KG1 (cell line): ENCODE data around the gene XPR1.
"Not testable (repeated sequence)": the region's sequence is repeated elsewhere in the genome, so short reads cannot be mapped to it uniquely, and the experiment has no call there.

ENCODE experiments used
- DNase-seq: peaks from one replicate; lab custom pipeline; 2025; lab: John Stamatoyannopoulos, UW

Gene XPR1

DNA sequence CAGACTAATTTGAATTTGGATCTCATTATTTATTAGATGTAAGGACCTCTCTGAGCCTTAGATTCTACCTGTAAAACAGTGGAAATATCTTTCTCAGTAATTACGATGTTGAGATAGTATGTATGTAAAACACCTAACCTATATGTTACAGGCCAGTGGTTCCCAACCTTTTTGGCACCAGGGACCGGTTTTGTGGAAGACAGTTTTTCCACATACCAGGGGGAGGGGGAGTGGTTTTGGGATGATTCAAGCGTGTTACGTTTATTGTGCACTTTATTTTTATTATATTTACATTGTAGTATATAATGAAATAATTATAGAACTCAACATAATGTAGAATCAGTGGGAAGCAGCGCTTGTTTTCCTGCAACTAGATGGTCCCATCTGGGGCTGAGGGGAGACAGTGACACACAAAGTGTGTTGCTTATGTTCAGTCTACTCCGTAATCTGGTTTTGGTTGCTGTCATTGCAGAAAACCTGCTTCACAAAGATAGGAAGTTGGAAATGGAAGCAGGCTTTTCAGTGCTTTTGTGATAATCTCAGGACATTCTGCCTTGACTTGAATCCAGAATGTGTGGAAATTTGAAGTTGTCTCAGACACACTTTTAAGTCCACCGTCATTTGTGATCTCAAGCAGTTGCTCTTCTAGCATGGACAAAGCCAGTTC, 12.8 kb downstream of the XPR1 start:
- DNase-seq = no peak

DNA sequence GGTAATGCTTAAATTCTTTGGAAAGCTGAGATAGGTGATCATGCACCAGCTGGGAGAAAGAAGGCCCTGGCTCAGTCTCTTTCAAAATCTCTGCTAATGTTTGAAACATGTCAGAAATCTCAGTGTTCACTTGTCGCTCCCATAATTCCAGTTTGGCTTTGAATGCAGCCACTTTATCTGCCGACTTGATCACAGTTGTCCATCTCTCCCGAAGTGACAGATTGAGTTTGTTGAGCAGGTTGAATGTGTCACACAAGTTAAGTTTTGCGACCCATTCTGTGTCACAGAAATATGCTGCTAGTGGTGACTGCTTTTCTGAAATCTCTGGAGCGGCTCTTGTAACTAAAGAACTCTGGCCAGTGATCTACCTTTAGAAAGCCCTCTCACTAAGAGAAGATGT, 13.4 kb downstream of the XPR1 start:
- DNase-seq = not testable (repeated sequence)

DNA sequence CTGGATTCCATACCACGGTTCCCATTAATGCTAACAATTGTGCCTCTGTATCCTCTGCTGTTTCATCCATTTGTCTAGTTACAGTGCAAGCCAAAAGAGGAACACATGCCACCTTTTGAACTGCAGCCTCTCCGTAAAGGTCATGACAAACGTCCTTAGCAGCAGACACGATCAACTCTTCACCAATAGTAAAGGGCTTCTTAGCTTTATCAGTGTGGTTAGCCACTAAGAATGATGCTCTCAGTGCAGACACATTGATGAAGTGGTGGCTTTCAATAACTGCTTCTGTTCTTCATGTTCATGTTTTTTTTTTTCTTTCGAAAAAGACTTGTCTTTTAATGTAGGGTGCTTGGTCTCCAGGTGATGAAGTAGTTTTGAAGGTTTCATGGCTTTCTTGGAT, 14.3 kb downstream of the XPR1 start:
- DNase-seq = no peak

DNA sequence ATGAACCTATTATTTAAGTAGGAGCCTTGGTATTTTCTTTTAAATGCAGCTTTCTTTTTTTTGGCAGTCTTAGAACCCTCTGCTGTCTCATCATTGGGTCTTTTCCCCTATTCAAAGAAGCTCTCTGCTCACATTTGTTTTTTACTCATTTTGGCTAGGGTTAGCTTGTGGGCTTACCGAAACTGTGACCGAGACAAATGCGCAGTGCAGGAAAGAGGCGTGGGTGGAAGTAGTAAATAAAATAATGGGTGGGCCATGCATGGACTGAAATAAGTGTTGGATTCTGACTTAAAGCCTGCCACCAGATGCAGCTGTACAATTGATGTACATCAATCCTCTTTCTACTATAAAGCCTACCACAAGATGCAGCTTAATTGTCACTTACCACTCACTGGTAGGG, 14.7 kb downstream of the XPR1 start:
- no peak for DNase-seq

DNA sequence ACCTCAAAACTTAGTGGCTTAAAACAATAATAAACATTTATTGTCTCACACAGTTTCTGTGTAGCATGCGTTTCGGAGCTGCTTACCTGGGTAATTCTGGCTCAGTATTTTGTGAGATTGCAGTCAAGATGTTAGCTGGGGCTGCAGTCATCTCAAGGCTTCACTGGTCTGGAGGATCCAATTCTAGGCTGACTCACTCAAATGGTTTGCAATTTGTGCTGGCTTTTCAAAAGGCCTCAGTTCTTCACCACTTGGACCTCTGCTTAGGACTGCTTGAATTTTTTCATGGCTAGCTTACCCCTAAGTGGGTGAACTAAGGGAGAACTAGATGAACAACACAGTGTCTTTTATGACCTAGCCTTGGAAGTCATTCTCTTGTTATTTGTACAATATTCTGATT, 21.0 kb downstream of the XPR1 start:
- DNase-seq = no peak

DNA sequence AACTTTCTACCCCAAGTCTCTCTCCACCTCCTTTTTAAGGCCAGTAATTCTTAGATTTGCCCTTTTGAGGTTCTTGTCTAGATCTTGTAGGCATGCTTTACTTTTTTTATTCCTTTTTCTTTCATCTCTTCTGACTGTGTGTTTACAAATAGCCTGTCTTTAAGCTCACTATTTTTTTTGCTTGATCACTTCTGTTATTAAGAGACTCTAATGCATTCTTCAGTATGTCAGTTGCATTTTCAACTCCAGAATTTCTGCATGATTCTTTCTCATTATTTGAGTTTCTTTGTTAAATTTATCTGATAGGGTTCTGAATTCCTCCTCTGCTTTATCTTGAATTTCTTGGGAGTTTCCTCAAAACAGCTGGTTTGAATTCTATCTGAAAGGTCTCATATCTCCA, 30.9 kb downstream of the XPR1 start:
- DNase-seq = no peak

GRCh38 chr1:180670681-180671080, 38.9 kb downstream of the XPR1 start:
- DNase-seq = no peak

DNA sequence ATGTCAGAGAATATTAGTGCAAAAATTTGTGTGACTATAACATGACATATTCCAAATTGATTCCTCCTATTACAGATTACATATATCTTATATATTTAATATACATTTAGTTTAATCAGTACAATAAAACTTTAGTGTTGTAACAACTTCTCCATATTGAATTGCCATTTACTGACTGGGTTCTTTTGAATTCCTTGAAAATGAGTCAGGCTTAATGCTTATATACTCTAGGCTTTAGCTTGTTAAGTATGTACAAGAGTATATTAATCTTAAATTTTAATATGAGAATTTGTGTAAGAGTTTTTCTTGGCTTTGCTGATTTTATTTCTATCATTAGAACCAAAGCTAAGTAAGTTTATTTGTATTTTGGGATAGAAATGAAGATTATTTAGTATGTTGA, 40.3 kb downstream of the XPR1 start:
- DNase-seq = no peak

DNA sequence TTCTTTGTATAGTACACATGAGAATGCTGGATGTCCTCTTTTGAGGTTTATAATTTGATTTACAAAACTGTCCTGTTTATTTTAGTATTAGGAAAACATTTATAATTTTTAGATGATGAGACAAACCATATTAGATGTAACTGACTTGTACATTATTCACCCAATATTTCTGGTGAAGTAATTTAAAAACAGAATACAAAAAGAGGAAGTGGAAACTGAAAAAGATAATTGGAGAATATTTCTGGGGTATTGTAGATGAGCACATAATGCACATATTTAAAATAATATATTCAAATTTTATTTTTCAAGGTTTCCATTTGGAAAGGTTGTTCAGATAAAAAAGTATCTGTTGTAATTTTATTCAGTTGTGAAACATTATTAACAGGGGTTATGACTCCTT, 40.7 kb downstream of the XPR1 start:
- no peak for DNase-seq

DNA sequence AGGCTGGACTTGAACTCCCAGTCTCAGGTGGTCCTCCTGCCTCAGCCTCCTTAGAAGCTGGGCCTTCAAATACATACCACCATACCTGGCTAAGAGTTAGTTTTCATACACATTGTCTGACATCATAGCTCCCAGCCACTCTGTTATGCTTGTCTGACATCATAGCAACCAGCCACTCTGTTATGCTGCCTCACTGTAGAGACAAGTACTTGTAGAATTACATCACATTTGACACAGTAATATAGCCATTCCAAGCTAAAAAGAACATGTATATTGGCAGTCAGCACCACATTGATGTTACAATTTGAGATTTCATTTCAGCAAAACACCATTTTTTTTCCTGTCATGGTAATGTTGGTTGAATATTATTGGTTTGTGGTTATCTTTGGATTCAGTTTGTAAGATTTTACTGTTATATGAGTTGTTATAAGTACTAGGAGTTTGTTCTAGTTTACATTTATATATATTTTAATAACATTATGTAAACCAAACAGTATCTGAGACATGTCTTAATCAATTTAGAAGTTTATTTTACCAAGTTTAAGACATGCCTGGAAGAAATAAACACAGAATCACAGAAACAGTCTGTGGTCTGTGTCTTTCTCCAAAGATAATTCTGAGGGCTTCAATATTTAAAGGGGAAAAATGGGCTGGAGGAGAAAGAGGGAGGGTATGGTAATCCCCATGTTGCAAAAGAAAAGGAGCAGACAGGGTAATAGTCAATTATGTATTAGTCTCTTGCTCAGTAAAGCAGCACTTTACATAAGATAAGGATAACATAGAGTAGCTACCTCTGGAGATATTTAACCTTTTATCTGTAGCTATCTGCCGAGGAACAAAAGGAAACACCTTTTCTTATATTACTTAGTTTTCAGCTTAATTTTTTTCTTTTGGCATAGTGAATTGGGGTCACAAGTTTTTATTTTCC, 43.0 kb downstream of the XPR1 start:
- DNase-seq = no peak

DNA sequence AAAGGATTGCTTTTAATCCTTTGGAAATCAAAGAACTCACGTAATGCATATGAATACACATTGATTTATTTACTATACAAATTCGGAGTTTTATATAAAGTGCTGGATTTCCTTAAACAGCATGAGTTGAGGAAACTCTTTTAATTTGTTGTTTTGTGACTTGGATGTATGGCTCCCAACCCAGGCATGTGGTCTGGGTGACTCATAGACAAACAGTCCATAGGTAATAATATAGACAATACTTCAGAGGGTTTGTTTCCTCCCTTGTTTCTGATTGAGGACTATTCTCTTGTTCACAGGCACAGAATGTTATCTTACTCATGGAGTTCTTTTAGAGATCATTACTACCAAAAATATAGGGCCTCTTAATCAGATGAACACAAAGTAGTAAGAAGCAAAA, 43.8 kb downstream of the XPR1 start:
- no peak for DNase-seq

DNA sequence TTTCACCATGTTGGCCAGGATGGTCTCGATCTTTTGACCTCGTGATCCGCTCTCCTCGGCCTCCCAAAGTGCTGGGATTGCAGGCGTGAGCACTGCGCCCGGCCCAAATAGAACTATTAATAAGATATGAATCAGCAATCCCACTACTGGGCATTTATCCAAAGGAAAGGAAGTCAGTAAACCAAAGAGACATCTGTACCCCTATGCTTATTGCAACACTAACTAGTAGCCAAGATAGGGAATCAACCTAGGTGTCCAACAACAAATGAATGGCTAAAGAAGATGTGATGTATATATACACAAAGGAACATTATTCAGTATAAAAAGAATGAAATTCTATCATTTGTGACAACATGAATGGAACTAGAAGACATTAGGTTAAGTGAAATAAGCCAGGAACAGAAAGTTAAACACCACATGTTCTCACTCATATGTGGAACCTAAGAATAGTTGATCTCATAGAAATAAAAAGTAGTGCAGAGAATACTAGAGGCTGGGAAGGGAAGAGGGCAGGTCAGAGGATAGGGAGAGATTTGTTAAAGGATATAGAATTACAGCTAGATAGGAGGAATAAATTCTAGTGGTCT, 48.8 kb downstream of the XPR1 start:
- no peak for DNase-seq

GRCh38 chr1:180683117-180683516, 51.3 kb downstream of the XPR1 start:
- not testable (repeated sequence) for DNase-seq

DNA sequence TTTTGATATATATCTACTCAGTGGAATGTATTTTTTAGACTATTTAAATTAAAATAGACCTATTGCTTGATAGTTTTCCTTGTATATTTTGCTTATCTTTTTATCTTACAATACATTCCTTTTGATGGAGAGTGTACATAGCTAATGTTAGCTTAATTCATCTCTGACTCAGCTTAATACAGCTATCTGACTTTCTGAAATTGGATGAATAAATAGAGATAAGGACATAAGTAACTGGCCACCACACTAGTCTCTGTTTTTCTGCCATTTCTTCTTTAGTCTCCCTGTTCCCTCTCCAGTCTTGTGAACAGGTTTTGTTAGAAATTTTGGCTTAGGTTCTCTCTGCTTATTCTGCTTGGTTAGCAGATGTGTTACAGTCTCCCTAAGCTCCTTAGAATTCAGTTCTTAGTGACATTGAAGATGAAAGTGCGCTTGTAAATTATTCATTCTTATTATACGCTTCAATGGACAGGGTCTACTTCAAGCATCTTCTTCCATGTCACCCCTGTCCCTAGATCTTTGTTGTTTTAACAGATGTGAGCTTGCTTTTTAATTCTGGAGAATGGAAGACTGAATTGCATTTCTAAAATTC, 59.6 kb downstream of the XPR1 start:
- DNase-seq = no peak

GRCh38 chr1:180693564-180694244, 61.9 kb downstream of the XPR1 start:
- no peak for DNase-seq

DNA sequence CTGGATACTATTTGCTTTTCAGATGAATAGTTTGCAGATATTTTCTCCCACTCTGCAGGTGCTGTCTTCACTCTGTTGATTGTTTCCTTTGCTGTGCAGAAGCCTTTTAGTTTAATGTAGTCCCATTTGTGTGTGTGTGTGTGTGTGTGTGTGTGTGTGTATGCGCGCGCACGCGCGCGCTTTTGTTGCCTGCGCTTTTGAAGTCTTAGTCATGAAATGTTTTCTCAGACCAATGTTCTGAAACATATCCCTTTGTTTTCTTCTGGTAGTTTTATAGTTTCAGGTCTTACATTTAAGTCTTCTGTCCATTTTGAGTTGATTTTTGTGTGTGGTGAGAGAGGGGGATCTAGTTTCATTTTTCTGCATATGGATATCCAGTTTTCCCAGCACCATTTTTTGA, 63.5 kb downstream of the XPR1 start:
- no peak for DNase-seq

- DNase-seq = no peak
These were observed 64.5 kb downstream of the XPR1 start for GRCh38 chr1:180696361-180696760.

- no peak for DNase-seq
These were observed 66.8 kb downstream of the XPR1 start for GRCh38 chr1:180698580-180698979.

DNA sequence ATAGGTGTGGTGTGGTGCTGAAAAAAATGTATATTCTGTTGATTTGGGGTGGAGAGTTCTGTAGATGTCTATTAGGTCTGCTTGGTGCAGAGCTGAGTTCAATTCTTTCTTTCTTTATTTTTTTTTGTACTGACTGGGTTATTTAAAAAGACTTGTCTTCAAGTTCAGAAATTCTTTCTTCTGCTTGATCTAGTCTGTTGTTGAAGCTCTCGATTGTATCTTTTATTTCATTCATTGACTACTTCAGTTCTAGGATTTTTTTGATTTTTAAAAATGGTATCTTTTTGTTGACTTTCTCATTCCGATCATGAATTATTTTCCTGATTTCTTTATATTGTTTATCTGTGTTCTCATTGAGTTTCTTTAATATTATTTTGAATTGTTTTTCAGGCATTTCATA, 70.6 kb downstream of the XPR1 start:
- not testable (repeated sequence) for DNase-seq

DNA sequence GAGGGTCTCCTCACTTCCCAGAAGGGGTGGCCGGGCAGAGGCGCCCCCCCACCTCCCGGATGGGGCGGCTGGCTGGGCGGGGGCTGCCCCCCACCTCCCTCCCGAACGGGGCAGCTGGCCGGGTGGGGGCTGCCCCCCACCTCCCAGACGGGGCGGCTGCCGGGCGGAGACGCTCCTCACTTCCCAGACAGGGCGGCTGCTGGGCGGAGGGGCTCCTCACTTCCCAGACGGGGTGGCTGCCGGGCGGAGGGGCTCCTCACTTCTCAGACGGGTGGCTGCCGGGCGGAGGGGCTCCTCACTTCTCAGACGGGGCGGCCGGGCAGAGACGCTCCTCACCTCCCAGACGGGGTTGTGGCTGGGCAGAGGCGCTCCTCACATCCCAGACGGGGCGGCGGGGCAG, 78.9 kb downstream of the XPR1 start:
- DNase-seq = not testable (repeated sequence)

DNA sequence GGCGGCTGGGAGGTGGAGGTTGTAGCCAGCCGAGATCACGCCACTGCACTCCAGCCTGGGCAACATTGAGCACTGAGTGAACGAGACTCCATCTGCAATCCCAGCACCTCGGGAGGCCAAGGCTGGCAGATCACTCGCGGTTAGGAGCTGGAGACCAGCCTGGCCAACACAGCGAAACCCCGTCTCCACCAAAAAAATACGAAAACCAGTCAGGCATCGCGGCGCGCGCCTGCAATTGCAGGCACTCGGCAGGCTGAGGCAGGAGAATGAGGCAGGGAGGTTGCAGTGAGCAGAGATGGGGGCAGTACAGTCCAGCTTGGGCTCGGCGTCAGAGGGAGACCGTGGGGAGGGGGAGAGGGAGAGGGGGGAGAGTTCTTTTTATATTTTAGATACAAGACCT, 79.4 kb downstream of the XPR1 start:
- DNase-seq = not testable (repeated sequence)

GRCh38 chr1:180720753-180721152, 88.9 kb downstream of the XPR1 start:
- DNase-seq = no peak
